22Rv1 (cell line): ENCODE measurements around the gene MED12L.

Experiments
- CTCF ChIP-seq: fragments of 450-650 bp; IDR thresholded peaks from 2 replicates; pipeline ENCODE4 v1.5.1; 2017; ENCODE audit warnings: mild to moderate bottlenecking
- ZFX ChIP-seq: fragments of 450-650 bp; IDR thresholded peaks from 2 replicates; pipeline ENCODE4 v1.6.1; 2017; ENCODE audit warnings: antibody characterized with exemption, borderline replicate concordance

- TF ChIP-seq CTCF (no peak), ZFX (no peak)
Measured at GRCh38 chr3:151146731-151147091, 61.2 kb downstream of the MED12L start.
